ENCODE data around the gene MRTFA. TPM values are rescaled to one million over a fixed set of nuclear protein-coding genes. Genes with fewer than 3 reads are reported as not detected.

MRTFA gene
- polyA plus RNA-seq, 1 of the 3 experiments (the other 2 are of a cell fraction), result 5.8 TPM

DNA sequence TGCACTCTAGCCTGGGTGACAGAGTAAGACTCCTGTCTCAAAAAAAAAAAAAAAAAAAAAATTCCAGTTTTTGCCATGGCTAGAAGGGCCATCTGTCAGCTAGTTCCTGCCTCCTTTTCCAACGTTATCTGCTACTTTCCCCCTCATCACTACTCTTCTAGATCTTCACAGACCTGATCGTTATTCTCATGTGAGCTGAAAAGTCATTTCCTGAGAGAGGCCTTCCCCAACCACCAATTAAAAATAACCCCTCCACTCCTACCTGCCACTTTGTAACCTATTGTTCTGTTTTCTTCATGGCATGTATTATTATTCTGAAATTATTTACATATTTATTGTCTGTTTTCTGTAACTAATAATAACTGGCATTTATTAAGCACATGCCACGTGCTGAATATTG lies 241.9 kb downstream of the MRTFA start (continued):
- TF ChIP-seq MXI1 (IDR thresholded peaks at IDR 0.05; ENCODE audit: low read depth, low read length), result no peak
- no peak for TF ChIP-seq RFX5 (IDR thresholded peaks at IDR 0.05; ENCODE audit: low read length)
- no peak for TF ChIP-seq RXRA (IDR thresholded peaks at IDR 0.05; ENCODE audit: borderline replicate concordance, low read depth)
- no peak for TF ChIP-seq TAF1 (IDR thresholded peaks at IDR 0.05; ENCODE audit: borderline replicate concordance, low read depth, low read length)

DNA sequence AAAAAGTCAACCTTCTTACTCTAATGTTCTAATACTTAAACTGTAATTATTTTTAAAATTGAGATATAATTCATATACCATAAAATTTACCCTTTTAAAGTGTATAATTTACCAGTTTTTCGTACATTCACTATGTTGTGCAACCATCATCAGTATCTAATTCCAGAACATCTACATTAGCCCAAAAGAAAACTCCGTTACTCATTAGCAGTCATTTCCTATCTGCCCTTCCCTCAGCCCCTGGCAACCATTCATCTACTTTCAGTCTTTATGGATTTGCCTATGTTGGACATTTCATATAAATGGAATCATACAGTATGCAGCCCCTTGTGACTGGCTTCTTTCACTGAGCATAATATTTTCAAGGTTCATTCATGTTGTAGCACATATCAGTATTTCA lies 243.9 kb downstream of the MRTFA start:
- Histone ChIP-seq H3K4me3 (ENCODE audit: low read depth in 2 of 2, low read length in 1 of 2) (no peak overlapping the region), H3K9me3 (no peaks in the 10 kb centered on the region), H3K9me2 (no peaks in the 10 kb centered on the region), H3K36me3 (replicated peaks in 1 of 2; ENCODE audit: control insufficient read depth in 1 of 2, insufficient read depth in 2 of 2, low read length in 1 of 2) (no peaks in the 10 kb centered on the region), H3K9ac (no peak overlapping the region), H3K27ac (ENCODE audit: low read depth in 2 of 2, low read length in 1 of 2) (no peak overlapping the region), H3K27me3 (ENCODE audit: insufficient read depth) (no peaks in the 10 kb centered on the region), H3K4me1 (ENCODE audit: control insufficient read depth in 1 of 2, insufficient read depth in 2 of 2, low read depth in 1 of 2, low read length in 1 of 2) (peaks cover 0 to 4% of the 10 kb centered on the region in 2 experiments; a peak in 2 of 4 replicates), H4K20me1 (ENCODE audit: insufficient read depth) (no peaks in the 10 kb centered on the region), H3K4me2 (no peak overlapping the region), H3K79me2 (ENCODE audit: insufficient read depth) (no peaks in the 10 kb centered on the region), H2AFZ (ENCODE audit: low read depth) (no peak overlapping the region), H3F3A (replicated peaks; ENCODE audit: insufficient read depth) (peaks cover 6% of the 10 kb centered on the region)
- ChIA-PET CTCF (no interaction called here), POLR2A (no interaction called here)
- DNase-seq, result no peak
- WGBS (ENCODE audit: low lambda C conversion rate), result 83% methylated on average over 2 of the region's 2 CpGs
- TF ChIP-seq NFIC (IDR thresholded peaks at IDR 0.05; ENCODE audit: borderline replicate concordance) (no peak), TAF1 (IDR thresholded peaks at IDR 0.05; ENCODE audit: borderline replicate concordance, low read depth, low read length) (no peak), JUND (IDR thresholded peaks at IDR 0.05) (no peak), SMC3 (IDR thresholded peaks at IDR 0.05; ENCODE audit: low read depth, low read length) (no peak), RCOR1 (IDR thresholded peaks at IDR 0.05; ENCODE audit: low read length) (no peak), RAD21 (IDR thresholded peaks at IDR 0.05; ENCODE audit: low read length) (no peak), GABPA (IDR thresholded peaks at IDR 0.05; ENCODE audit: low read depth) (no peak), GATA2 (CRISPR knock-in tag; IDR thresholded peaks at IDR 0.05) (no peak), RFX5 (IDR thresholded peaks at IDR 0.05; ENCODE audit: low read length) (no peak)
- TF ChIP-seq, protein P1, sequence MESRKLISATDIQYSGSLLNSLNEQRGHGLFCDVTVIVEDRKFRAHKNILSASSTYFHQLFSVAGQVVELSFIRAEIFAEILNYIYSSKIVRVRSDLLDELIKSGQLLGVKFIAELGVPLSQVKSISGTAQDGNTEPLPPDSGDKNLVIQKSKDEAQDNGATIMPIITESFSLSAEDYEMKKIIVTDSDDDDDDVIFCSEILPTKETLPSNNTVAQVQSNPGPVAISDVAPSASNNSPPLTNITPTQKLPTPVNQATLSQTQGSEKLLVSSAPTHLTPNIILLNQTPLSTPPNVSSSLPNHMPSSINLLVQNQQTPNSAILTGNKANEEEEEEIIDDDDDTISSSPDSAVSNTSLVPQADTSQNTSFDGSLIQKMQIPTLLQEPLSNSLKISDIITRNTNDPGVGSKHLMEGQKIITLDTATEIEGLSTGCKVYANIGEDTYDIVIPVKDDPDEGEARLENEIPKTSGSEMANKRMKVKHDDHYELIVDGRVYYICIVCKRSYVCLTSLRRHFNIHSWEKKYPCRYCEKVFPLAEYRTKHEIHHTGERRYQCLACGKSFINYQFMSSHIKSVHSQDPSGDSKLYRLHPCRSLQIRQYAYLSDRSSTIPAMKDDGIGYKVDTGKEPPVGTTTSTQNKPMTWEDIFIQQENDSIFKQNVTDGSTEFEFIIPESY (IDR thresholded peaks at IDR 0.05; ENCODE audit: borderline replicate concordance, low read depth), result no peak
- TF ChIP-seq, protein P2, sequence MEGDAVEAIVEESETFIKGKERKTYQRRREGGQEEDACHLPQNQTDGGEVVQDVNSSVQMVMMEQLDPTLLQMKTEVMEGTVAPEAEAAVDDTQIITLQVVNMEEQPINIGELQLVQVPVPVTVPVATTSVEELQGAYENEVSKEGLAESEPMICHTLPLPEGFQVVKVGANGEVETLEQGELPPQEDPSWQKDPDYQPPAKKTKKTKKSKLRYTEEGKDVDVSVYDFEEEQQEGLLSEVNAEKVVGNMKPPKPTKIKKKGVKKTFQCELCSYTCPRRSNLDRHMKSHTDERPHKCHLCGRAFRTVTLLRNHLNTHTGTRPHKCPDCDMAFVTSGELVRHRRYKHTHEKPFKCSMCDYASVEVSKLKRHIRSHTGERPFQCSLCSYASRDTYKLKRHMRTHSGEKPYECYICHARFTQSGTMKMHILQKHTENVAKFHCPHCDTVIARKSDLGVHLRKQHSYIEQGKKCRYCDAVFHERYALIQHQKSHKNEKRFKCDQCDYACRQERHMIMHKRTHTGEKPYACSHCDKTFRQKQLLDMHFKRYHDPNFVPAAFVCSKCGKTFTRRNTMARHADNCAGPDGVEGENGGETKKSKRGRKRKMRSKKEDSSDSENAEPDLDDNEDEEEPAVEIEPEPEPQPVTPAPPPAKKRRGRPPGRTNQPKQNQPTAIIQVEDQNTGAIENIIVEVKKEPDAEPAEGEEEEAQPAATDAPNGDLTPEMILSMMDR (IDR thresholded peaks at IDR 0.05), result no peak
- TF ChIP-seq, protein P3, sequence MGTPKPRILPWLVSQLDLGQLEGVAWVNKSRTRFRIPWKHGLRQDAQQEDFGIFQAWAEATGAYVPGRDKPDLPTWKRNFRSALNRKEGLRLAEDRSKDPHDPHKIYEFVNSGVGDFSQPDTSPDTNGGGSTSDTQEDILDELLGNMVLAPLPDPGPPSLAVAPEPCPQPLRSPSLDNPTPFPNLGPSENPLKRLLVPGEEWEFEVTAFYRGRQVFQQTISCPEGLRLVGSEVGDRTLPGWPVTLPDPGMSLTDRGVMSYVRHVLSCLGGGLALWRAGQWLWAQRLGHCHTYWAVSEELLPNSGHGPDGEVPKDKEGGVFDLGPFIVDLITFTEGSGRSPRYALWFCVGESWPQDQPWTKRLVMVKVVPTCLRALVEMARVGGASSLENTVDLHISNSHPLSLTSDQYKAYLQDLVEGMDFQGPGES (IDR thresholded peaks at IDR 0.05; ENCODE audit: low read depth, low read length), result no peak

All from SK-N-SH (cell line).